H9 (cell line): ENCODE results near the gene MERTK. TPM values are rescaled to one million over a fixed set of nuclear protein-coding genes. Genes with fewer than 3 reads are reported as not detected.

Experiments
- DNase-seq: peaks from one replicate; pipeline ENCODE4 v3.0.0-alpha.2; 2017
- H2AFZ ChIP-seq: one replicate; pipeline ENCODE4 v1.6.1; 2013; ENCODE audit warnings: mild to moderate bottlenecking, low read length, control low read depth, moderate library complexity
- H2AK5ac ChIP-seq: 2 replicates; pipeline ENCODE4 v1.6.1; 2013; ENCODE audit warnings: low read length, control low read depth, mixed read lengths; ENCODE audit not compliant: insufficient read length
- H2BK120ac ChIP-seq: one replicate; pipeline ENCODE4 v1.6.1; 2013; ENCODE audit warnings: low read depth, mild to moderate bottlenecking, low read length, control low read depth, inconsistent platforms; ENCODE audit not compliant: poor library complexity, severe bottlenecking
- H2BK12ac ChIP-seq: 2 replicates; pipeline ENCODE4 v1.6.1; 2013; ENCODE audit warnings: low read length, control low read depth, mixed read lengths, low read depth; ENCODE audit not compliant: insufficient read length
- H2BK15ac ChIP-seq: 2 replicates; pipeline ENCODE4 v1.6.1; 2013; ENCODE audit warnings: low read depth, low read length, control low read depth
- H2BK20ac ChIP-seq: one replicate; pipeline ENCODE4 v1.6.1; 2013; ENCODE audit warnings: low read depth, mild to moderate bottlenecking, low read length, control low read depth, inconsistent platforms; ENCODE audit not compliant: poor library complexity, severe bottlenecking
- H2BK5ac ChIP-seq: 2 replicates; pipeline ENCODE4 v1.6.1; 2013; ENCODE audit warnings: low read length, control low read depth, mixed read lengths; ENCODE audit not compliant: insufficient read length
- H3K14ac ChIP-seq: 2 replicates; pipeline ENCODE4 v1.6.1; 2013; ENCODE audit warnings: low read length, control low read depth; ENCODE audit not compliant: insufficient read depth
- H3K18ac ChIP-seq: 2 replicates; pipeline ENCODE4 v1.6.1; 2013; ENCODE audit warnings: low read depth, mild to moderate bottlenecking, mixed read lengths, low read length, control low read depth; ENCODE audit not compliant: insufficient read length
- H3K23ac ChIP-seq: 2 replicates; pipeline ENCODE4 v1.6.1; 2013; ENCODE audit warnings: low read length, control low read depth, mixed read lengths, low read depth; ENCODE audit not compliant: insufficient read length
- H3K23me2 ChIP-seq: 2 replicates; pipeline ENCODE4 v1.6.1; 2013; ENCODE audit warnings: low read depth, mild to moderate bottlenecking, mixed read lengths, low read length, control low read depth; ENCODE audit not compliant: insufficient read length, poor library complexity, severe bottlenecking
- H3K27ac ChIP-seq: 2 replicates; pipeline ENCODE4 v1.5.1; 2013; ENCODE audit warnings: low read length, control low read depth, mixed read lengths, low read depth; ENCODE audit not compliant: insufficient read length
- H3K27me3 ChIP-seq: 2 replicates; pipeline ENCODE4 v1.6.1; 2013; ENCODE audit warnings: low read length, control low read depth, inconsistent platforms; ENCODE audit not compliant: insufficient read depth
- H3K4ac ChIP-seq: 2 replicates; pipeline ENCODE4 v1.6.1; 2013; ENCODE audit warnings: low read depth, mild to moderate bottlenecking, control low read depth, inconsistent platforms, low read length, moderate library complexity
- H3K4me1 ChIP-seq: 2 replicates; pipeline ENCODE4 v1.6.1; 2013; ENCODE audit warnings: low read length, control low read depth, inconsistent platforms; ENCODE audit not compliant: insufficient read depth
- H3K4me2 ChIP-seq: 2 replicates; pipeline ENCODE4 v1.6.1; 2013; ENCODE audit warnings: low read length, control low read depth, mixed read lengths; ENCODE audit not compliant: insufficient read length, insufficient read depth
- H3K56ac ChIP-seq: 2 replicates; pipeline ENCODE4 v1.6.1; 2013; ENCODE audit warnings: low read depth, mild to moderate bottlenecking, mixed read lengths, low read length, control low read depth; ENCODE audit not compliant: insufficient read length
- H3K79me1 ChIP-seq: 2 replicates; pipeline ENCODE4 v1.6.1; 2013; ENCODE audit warnings: low read depth, mild to moderate bottlenecking, moderate library complexity, low read length, control low read depth, inconsistent platforms; ENCODE audit not compliant: insufficient read depth, poor library complexity, severe bottlenecking
- H3K79me2 ChIP-seq: 2 replicates; pipeline ENCODE4 v1.6.1; 2013; ENCODE audit warnings: low read length, control low read depth, inconsistent platforms; ENCODE audit not compliant: insufficient read depth
- H3K9ac ChIP-seq: 2 replicates; pipeline ENCODE4 v1.6.1; 2013; ENCODE audit warnings: low read length, control low read depth, mixed read lengths; ENCODE audit not compliant: insufficient read length; ENCODE audit errors: extremely low read depth
- H3K9me3 ChIP-seq: one replicate; pipeline ENCODE4 v1.6.1; 2013; ENCODE audit warnings: low read depth, low read length, inconsistent platforms; ENCODE audit not compliant: control insufficient read depth
- H3T11ph ChIP-seq: one replicate; pipeline ENCODE4 v1.6.1; 2013; ENCODE audit warnings: mild to moderate bottlenecking, low read length, control low read depth, inconsistent platforms
- H4K20me1 ChIP-seq: one replicate; pipeline ENCODE4 v1.6.1; 2013; ENCODE audit not compliant: control insufficient read depth, insufficient read length, insufficient read depth
- H4K5ac ChIP-seq: 2 replicates; pipeline ENCODE4 v1.6.1; 2013; ENCODE audit warnings: low read depth, mild to moderate bottlenecking, mixed read lengths, low read length, control low read depth; ENCODE audit not compliant: insufficient read length
- H4K8ac ChIP-seq: replicated peaks from 2 replicates; pipeline ENCODE4 v1.6.1; 2013; ENCODE audit warnings: low read length, control low read depth, mixed read lengths, low read depth; ENCODE audit not compliant: insufficient read length
- H4K91ac ChIP-seq: 2 replicates; pipeline ENCODE4 v1.6.1; 2013; ENCODE audit warnings: low read depth, mild to moderate bottlenecking, moderate library complexity, mixed read lengths, low read length, control low read depth; ENCODE audit not compliant: insufficient read length
- H3K27ac Mint-ChIP-seq, 3 experiments: 2 replicates in 2 of 3; 3 replicates in 1 of 3; pipeline ENCODE4 v1.8.0; 2020 to 2021; ENCODE audit warnings: mixed read lengths in 3 of 3, mild to moderate bottlenecking in 1 of 3, moderate library complexity in 1 of 3
- H3K27me3 Mint-ChIP-seq: 2 replicates; pipeline ENCODE4 v1.8.0; 2021; ENCODE audit warnings: low read depth, mild to moderate bottlenecking, moderate library complexity, mixed read lengths
- H3K36me3 Mint-ChIP-seq, 3 experiments: 2 replicates in 2 of 3; 3 replicates in 1 of 3; pipeline ENCODE4 v1.8.0; 2020 to 2021; ENCODE audit warnings: low read depth in 3 of 3, mixed read lengths in 3 of 3; ENCODE audit not compliant: insufficient read depth in 1 of 3
- H3K4me1 Mint-ChIP-seq, 2 experiments: 2 replicates each; pipeline ENCODE4 v1.8.0; 2020; ENCODE audit warnings: mixed read lengths in 2 of 2
- H3K4me3 Mint-ChIP-seq, 2 experiments: 2 replicates in 1 of 2; 3 replicates in 1 of 2; pipeline ENCODE4 v1.8.0; 2020 to 2021; ENCODE audit warnings: mild to moderate bottlenecking in 2 of 2, mixed read lengths in 2 of 2, moderate library complexity in 1 of 2
- H3K9me3 Mint-ChIP-seq, 2 experiments: 2 replicates in 1 of 2; 3 replicates in 1 of 2; pipeline ENCODE4 v1.8.0; 2020; ENCODE audit warnings: mild to moderate bottlenecking in 2 of 2, mixed read lengths in 2 of 2, moderate library complexity in 1 of 2
- WGBS: extraction: QIAGEN DNeasy Blood & Tissue Kit; methylation state at CpG from one replicate; pipeline ENCODE4 v1.1.7; 2013; ENCODE audit warnings: missing lambda C conversion rate, low lambda C conversion rate, mixed read lengths; ENCODE audit not compliant: insufficient read length; ENCODE audit errors: extremely low coverage; 5-methylcytosine and 5-hydroxymethylcytosine counted together
- total RNA-seq: library from RNA; stranded (reverse); gene quantifications from 2 replicates; pipeline ENCODE4 v1.2.1, GENCODE V29; 2021
- TF ChIP-seq, protein P1 (sequence below): fragments of 200-600 bp; sonication (generic); conservative IDR thresholded peaks from 3 replicates; pipeline ENCODE4 v1.8.0; 2021; ENCODE audit warnings: antibody characterized with exemption, mild to moderate bottlenecking

The MERTK gene
- total RNA-seq, 1 experiment from 2014 or later = 4.8 TPM

DNA sequence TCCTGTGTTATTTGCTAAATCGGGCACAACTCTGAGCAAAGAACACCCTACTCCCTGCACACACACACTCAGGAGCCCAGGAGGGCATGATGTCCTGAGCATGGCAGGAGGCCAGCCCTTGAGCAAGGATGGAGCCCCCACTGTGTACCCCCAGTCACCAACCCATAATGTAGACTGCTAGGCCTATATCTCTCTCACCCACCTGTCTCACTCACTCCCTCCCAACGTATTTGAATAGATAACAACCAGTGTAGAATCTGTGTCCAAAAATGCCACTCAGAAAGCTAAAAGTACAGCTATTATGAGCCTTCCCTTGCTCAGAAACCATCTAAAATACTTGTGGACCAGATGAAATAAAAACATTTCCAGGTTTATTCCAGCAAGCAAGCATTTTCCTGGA lies 29.3 kb downstream of the MERTK start:
- no peak overlapping the region for H2AK5ac ChIP-seq
- H3K4me1 ChIP-seq = no peaks in the 10 kb centered on the region; the same call in 1 of the 2 replicates
- no peak overlapping the region for H3K14ac ChIP-seq
- H2BK5ac ChIP-seq = no peak overlapping the region
- no peaks in the 10 kb centered on the region for H3K79me1 ChIP-seq
- H2BK20ac ChIP-seq = no peak overlapping the region
- peaks cover 2 to 22% (median 6%) of the 10 kb centered on the region in 3 experiments; a peak in 5 of 7 replicates for H3K36me3 Mint-ChIP-seq
- no peak overlapping the region for H3K4ac ChIP-seq
- WGBS = no CpG with 5 or more reads among the region's 2 CpGs
- TF ChIP-seq, protein P1, sequence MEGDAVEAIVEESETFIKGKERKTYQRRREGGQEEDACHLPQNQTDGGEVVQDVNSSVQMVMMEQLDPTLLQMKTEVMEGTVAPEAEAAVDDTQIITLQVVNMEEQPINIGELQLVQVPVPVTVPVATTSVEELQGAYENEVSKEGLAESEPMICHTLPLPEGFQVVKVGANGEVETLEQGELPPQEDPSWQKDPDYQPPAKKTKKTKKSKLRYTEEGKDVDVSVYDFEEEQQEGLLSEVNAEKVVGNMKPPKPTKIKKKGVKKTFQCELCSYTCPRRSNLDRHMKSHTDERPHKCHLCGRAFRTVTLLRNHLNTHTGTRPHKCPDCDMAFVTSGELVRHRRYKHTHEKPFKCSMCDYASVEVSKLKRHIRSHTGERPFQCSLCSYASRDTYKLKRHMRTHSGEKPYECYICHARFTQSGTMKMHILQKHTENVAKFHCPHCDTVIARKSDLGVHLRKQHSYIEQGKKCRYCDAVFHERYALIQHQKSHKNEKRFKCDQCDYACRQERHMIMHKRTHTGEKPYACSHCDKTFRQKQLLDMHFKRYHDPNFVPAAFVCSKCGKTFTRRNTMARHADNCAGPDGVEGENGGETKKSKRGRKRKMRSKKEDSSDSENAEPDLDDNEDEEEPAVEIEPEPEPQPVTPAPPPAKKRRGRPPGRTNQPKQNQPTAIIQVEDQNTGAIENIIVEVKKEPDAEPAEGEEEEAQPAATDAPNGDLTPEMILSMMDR = no peak
- H4K8ac ChIP-seq = no peak overlapping the region
- H3K23ac ChIP-seq = no peak overlapping the region
- H2BK120ac ChIP-seq = no peak overlapping the region
- no peak overlapping the region for H2BK12ac ChIP-seq
- no peaks in the 10 kb centered on the region for H4K20me1 ChIP-seq
- H3K56ac ChIP-seq = no peak overlapping the region
- no peaks in the 10 kb centered on the region for H3K79me2 ChIP-seq
- no peak overlapping the region for H2AFZ ChIP-seq
- peaks cover 14 to 20% of the 10 kb centered on the region in 2 experiments for H3K4me1 Mint-ChIP-seq
- no peaks in the 10 kb centered on the region for H3K9me3 ChIP-seq
- H3T11ph ChIP-seq = no peak overlapping the region
- DNase-seq = no peak
- no peak overlapping the region for H4K5ac ChIP-seq
- H3K4me2 ChIP-seq = no peak overlapping the region
- no peak overlapping the region; a peak in 1 of 7 replicates for H3K27ac Mint-ChIP-seq
- no peaks in the 10 kb centered on the region for H3K23me2 ChIP-seq
- no peak overlapping the region for H3K4me3 Mint-ChIP-seq
- no peaks in the 10 kb centered on the region for H3K27me3 ChIP-seq
- no peak overlapping the region for H2BK15ac ChIP-seq
- no peak overlapping the region for H4K91ac ChIP-seq
- H3K9me3 Mint-ChIP-seq = peaks cover under 1 to 5% of the 10 kb centered on the region in 2 experiments; a peak in 3 of 5 replicates
- H3K18ac ChIP-seq = no peak overlapping the region
- H3K27ac ChIP-seq = no peak overlapping the region
- H3K9ac ChIP-seq = no peak overlapping the region
- no peaks in the 10 kb centered on the region for H3K27me3 Mint-ChIP-seq
